ENCODE measurements around the gene ATXN3.
A peak's percentile ranks its signal among the peaks of the same experiment; 100 is the strongest.

Gene ATXN3

DNA sequence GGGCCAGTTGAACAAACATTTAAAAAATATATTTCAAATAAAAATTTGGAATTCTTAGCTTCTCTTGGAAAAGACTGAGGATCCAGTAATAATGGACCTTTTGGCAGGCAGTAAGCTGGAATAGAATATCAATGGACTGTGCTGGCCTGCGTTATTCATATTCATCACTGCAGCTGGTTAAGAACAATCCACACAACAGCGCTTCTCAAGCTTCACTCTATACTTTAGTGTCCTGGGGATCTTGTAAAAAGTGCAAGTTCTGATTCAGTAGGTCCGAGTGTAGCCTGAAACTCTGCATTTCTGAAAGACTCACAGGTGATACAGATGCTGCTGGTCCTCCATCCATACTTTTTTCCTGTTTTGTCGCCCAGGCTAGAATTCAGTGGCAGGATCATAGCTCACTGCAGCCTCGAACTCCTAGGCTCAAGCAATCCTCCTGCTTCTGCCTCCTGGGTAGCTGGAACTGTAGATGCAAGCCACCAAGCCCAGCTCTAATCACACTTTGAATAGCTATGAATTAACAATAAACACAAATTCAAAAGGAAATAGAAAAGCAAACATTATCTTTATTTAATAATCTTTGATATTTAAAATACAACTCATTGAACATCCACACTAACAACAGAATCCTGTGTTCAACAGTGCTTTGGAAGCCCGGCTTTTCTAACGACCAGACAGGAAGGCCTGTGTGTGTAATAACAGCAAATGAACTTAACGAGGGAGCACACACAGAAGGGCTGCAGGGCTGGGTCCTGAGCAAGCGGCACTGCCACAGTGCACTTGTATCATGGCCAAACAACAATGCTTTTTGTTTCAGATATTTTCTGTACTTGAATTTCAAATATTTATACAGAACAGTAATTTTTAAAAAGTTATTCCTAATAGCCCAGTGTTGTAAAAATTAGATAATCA, 48.1 kb downstream of the ATXN3 start:
- DNase-seq = peak; percentile 7

DNA sequence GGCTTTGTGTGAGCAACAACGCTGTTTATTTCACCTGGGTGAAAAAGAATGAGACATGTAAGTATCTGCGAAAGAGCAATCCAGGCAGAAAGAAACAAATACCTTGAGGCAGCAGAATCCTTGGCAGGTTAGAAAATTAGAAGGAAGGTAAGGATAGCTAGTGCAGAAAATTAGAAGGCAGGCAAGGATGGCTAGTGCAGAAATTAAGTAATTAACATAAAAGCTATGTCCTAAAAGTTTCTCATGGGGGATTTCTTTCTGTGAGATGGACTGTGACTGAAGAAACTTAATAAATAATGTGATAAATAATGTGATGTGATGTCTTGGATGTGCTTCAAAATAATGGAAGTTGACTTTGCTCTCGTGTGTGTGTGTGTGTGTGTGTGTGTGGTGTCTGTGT, 56.6 kb downstream of the ATXN3 start:
- DNase-seq = no peak

DNA sequence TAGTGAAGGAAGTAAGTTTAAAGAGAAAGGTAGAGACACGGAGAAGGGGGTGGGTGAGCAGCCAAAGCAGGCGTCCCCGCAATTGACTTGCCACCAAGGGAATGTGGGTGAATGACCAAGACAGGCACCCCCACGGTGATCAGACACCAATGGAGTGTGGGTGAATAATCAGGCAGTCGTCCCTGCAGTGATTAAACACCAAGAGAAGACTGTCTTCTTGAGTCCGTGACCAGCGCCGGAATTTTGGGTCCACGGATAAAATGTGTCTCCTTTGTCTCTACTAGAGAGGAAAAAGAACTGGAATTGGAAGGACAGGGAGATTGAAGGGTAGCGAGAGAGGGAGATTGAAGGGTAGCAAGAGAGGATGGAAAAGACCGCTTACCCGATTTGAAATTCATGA, 57.2 kb downstream of the ATXN3 start:
- peak; percentile 10 for DNase-seq

- peak; percentile 10 for DNase-seq
These were observed 60.5 kb downstream of the ATXN3 start for GRCh38 chr14:92045904-92046303.

- peak; percentile 16 for DNase-seq
These were observed 64.6 kb downstream of the ATXN3 start for GRCh38 chr14:92041766-92042165.

DNA sequence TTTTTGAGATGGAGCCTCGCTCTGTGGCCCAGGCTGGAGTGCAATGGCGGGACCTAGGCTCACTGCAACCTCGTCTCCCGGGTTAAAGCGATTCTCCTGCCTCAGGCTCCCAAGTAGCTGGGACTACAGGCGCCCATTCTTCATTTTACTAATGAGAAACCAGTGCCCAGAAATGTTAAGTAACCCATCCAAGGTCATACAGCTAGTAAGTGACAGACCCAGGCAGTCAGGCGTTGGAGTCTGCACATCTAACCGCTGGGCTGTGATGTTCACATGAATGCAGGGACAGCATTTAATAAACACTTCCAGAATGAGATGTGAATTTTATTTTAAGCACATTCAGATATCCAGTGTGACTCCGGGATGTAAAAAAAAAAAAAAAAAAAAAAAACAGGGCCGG, 65.2 kb downstream of the ATXN3 start:
- DNase-seq = peak; percentile 14

- peak; percentile 27 for DNase-seq
These were observed 65.8 kb downstream of the ATXN3 start for GRCh38 chr14:92040431-92041051.

GRCh38 chr14:92039719-92040430, 66.5 kb downstream of the ATXN3 start, which contains the start of gene TRIP11:
TSS of gene TRIP11 (minus strand) at chr14:92040059. CDS start at chr14:92039685, 374 bp downstream.
- peak; percentile 96 for DNase-seq

- DNase-seq = peak; percentile 33
These were observed 67.2 kb downstream of the ATXN3 start for GRCh38 chr14:92039063-92039718.

- DNase-seq = no peak
These were observed 68.4 kb downstream of the ATXN3 start for GRCh38 chr14:92037989-92038388.

DNA sequence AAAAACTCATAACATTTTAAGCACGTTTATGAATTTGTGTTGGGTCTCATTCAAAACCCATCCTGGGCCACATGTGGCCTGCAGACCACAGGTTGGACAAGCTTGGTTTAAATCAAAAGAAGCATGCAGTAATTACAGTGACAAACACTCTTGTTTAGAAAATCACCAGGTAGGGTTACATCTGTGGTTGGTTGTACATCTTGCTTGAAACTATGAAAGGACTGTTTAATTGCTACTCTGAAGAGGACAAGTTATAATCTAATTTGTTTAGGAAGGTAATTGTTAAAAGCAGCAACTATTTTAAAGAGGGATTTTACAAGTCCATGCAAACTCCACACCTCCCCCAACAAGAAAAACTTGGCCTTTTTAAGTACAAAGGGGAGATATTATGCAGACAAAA, 70.5 kb downstream of the ATXN3 start:
- no peak for DNase-seq

DNA sequence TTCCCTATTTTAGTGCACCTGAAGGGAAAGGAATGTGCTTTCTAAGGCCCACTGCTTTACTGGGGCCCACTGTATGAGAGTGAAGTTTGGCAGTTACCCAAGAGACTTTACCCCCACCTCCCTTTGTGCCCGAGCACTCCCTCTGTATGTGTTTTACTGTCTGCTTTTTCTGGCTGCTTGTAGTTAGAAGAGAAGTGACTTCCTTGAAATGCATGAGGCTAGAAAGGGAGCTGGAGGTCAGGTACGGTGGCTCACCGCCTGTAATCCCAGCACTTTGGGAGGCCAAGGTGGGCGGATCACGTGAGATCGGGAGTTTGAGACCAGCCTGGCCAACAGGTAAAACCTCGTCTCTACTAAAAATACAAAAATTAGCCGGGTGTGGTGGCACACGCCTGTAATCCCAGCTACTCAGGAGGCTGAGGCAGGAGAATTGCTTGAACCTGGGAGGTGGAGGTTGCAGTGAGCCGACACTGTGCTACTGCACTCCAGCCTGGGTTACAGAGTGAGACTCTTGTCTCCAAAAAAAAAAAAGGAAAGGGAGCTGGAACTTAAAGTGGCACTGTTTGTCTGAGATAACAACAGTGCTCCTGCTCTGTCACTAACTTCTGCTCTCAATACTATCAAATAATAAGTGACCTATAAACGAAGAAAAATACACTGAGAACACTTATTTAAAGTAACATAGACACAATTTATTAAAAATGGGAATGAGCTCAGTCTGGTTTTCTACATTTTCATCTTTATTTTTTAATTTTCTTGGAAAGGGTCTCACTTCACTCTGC, 72.3 kb downstream of the ATXN3 start:
- DNase-seq = no peak

DNA sequence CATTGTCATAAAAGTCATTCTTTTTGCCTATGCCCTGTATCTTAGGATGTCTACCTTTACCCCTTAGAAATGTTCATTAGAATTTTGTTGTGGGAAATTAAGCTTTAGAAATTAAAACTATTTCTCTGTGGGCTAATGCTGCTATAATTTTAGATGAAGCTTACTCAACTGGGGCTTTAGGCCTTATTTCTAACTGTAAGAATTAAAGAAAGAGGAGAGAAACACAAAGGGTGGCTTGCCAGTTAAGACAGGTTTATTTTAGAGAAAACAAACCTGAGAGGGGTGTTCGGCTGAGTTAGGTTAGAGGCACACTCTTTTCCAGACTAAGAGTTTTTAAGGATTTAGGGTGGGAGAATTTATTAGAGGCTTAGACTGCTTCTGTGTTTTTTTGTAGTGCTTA, 72.9 kb downstream of the ATXN3 start:
- DNase-seq = no peak

- peak; percentile 44 for DNase-seq
These were observed 79.7 kb downstream of the ATXN3 start for GRCh38 chr14:92026548-92027190.

- DNase-seq = no peak
These were observed 84.3 kb downstream of the ATXN3 start for GRCh38 chr14:92022036-92022435.

DNA sequence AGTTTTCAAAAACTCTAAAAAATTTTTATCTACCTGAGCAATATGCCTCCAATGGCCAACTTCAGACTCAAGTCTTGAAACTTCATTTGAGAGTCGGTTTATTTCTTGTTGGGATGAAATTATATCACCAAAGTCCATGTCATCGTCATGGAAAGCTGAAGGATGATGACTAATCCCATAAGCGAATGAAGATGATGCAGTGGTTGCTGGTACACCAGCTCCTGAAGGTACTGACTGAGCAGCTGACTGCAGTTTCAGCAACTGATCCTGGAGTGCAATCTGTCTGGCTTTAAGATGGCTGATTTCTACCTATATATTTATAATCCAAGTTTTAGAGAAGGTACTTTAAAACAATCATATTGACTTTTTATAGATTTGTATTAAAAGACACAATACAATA, 84.9 kb downstream of the ATXN3 start:
- no peak for DNase-seq

DNA sequence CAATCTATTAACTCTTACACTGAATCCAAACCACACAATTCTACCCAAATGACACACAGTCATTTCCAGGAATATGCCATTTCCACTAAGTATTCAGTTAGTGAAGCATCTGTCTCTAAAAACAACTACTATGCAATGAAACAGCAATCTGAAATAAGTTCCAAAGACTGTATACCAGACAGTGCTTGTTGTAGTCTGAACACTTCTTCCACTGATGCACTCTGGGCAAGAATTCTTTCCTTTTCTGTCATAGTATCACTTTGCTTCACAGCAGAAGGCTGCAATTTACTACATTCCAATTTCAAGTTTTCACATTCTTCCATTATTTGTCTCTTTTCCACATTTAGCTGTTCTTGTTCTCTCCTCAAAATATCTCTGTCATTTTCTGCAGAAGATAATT, 92.3 kb downstream of the ATXN3 start:
- no peak for DNase-seq

- no peak for DNase-seq
These were observed 94.1 kb downstream of the ATXN3 start for GRCh38 chr14:92012121-92012748.

- DNase-seq = no peak
These were observed 95.7 kb downstream of the ATXN3 start for GRCh38 chr14:92010644-92011043.

GRCh38 chr14:92009604-92010003, 96.8 kb downstream of the ATXN3 start:
- DNase-seq = no peak
